ENCODE data around the gene ARMC9. TPM values are rescaled to one million over a fixed set of nuclear protein-coding genes. Genes with fewer than 3 reads are reported as not detected.
A peak's percentile ranks its signal among the peaks of the same experiment; 100 is the strongest.

Gene ARMC9
- total RNA-seq, 1 experiment from 2014 or later: 19.9 TPM

DNA sequence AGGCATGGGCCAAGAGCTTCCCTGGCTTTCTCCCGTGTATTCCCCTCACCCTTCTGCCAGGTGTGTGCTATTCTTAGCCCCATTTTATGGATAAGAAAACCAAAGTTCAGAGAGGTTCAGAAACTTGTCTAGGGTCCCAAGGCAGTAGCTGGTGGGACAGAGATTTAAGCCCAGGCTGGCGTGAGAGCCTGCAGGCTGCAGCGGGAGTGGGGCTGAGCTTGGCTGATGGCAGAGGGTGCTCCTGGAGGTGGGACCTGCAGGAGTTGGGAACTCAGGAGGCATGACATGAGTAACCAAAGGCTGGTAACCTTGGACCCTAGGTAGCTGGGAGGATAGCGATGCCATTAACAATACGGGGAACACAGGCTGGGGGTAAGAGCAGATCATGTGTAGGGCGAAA lies 109.8 kb downstream of the ARMC9 start:
- no peak overlapping the region for H3K27ac ChIP-seq
- no peak overlapping the region for H3K4me3 ChIP-seq
- H3K9me3 ChIP-seq (replicated peaks): no peaks in the 10 kb centered on the region
- no peaks in the 10 kb centered on the region for H3K4me1 ChIP-seq
- H3K27me3 ChIP-seq: no peaks in the 10 kb centered on the region
- no peaks in the 10 kb centered on the region for H3K36me3 ChIP-seq
- no peak for DNase-seq

DNA sequence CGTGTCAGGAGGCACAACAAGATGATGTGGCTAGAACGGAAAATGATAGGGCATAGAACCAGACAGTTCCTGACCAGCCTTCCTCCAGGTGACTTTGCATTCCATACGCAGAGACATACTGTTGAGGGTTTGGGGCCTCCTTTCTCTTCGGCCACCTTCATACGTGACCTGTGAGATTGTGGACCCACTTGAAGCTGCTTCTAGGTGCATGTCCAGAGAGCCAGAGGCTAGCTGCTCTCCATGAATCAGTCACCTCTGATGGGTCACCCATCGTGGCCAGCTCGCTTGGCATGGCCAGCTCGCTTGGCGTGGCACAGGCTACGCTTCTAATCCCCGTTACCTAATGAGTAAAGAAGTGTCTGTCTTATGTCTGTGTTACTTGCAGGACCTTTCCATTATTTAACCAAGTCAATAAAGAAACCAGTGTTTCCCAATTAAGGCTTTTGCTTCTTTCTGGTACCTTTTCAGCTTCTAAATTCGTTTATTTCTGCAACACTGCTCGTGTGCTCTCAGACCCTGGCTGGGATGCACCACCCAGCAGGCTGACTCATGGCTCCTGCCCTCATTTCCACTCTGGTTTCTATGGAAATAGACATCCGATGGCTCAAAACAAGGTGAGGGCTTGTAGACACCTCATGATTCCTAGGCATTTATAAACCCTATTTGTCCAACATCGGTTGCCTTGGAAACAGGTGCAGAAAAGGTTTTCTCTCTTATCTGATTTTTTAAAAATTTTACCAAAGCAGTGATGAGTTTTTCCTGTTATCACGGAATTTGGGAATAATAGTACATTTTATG lies 110.4 kb downstream of the ARMC9 start:
- Histone ChIP-seq H3K9me3 (replicated peaks) (no peaks in the 10 kb centered on the region), H3K27me3 (no peaks in the 10 kb centered on the region), H3K4me1 (no peaks in the 10 kb centered on the region), H3K36me3 (no peaks in the 10 kb centered on the region), H3K4me3 (no peak overlapping the region), H3K27ac (no peak overlapping the region)
- DNase-seq: no peak

DNA sequence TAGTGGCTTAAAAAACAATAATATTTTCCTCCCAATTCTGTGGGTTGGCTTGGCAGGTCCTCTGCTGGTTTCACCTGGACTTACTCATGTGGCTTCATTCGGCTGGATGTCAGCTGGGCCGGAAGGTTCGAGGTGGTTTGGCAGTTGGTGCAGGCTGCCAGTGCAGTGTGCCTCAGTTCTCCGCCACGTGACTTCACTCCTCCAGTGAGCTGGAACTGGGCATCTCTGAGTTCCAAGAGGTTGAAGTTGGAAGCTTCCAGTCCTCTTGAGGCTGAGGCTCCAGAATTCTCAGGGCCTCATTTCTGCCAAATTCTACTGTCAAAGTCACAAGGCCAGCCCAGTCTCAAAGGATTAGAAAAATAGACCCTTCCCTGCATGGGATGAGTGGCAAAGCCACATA lies 113.6 kb downstream of the ARMC9 start:
- 0 out of 2 replicates have a peak, but pooled peaks cover 2% of the 10 kb centered on the region for H3K36me3 ChIP-seq

GRCh38 chr2:231315896-231316295 lies 117.5 kb downstream of the ARMC9 start:
- 0 out of 2 replicates have a peak, but pooled peaks cover 5% of the 10 kb centered on the region for H3K9me3 ChIP-seq (replicated peaks)
- no peak for DNase-seq
- 0 out of 2 replicates have a peak, but pooled peaks cover 2% of the 10 kb centered on the region for H3K36me3 ChIP-seq
- H3K4me1 ChIP-seq: peaks cover 6% of the 10 kb centered on the region
- no peak overlapping the region for H3K27ac ChIP-seq
- no peak overlapping the region for H3K4me3 ChIP-seq
- H3K27me3 ChIP-seq: no peaks in the 10 kb centered on the region

More for the DNA sequence above, 113.6 kb downstream of the ARMC9 start:
- H3K4me3 ChIP-seq: no peak overlapping the region
- 0 out of 2 replicates have a peak, but pooled peaks cover 5% of the 10 kb centered on the region for H3K9me3 ChIP-seq (replicated peaks)
- no peak for DNase-seq
- no peak overlapping the region for H3K27ac ChIP-seq
- H3K4me1 ChIP-seq: no peaks in the 10 kb centered on the region
- no peaks in the 10 kb centered on the region for H3K27me3 ChIP-seq

- H3K27me3 ChIP-seq: no peaks in the 10 kb centered on the region
- 0 out of 2 replicates have a peak, but pooled peaks cover 5% of the 10 kb centered on the region for H3K9me3 ChIP-seq (replicated peaks)
- no peak overlapping the region for H3K27ac ChIP-seq
- H3K4me1 ChIP-seq: peaks cover 6% of the 10 kb centered on the region
- H3K36me3 ChIP-seq: 0 out of 2 replicates have a peak, but pooled peaks cover 2% of the 10 kb centered on the region
- DNase-seq: no peak
- H3K4me3 ChIP-seq: no peak overlapping the region
Measured at GRCh38 chr2:231317579-231317978, 119.1 kb downstream of the ARMC9 start.

DNA sequence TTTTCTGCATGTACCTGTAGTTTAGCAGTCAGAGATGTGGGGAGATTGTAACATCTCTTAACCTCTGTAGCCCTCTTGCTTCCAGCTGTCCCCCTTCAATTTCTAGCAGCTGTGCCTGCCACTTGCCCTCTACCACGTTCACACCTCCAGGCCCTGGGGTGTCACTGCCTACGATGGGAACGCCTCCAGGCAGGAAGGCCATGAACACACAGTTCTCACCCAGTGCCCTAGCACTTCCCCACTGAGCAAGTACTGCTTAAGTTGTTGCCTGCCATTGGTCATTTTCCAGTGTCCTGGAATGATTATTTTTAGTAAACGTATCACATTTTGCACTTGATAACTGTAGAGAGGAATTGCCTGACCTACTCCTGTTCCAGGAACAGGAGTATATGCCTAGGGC lies 120.0 kb downstream of the ARMC9 start:
- no peaks in the 10 kb centered on the region for H3K27me3 ChIP-seq
- DNase-seq: peak; percentile 52 to 63
- 0 out of 2 replicates have a peak, but pooled peaks cover 5% of the 10 kb centered on the region for H3K9me3 ChIP-seq (replicated peaks)
- H3K4me1 ChIP-seq: peaks cover 6% of the 10 kb centered on the region
- no peak overlapping the region for H3K27ac ChIP-seq
- H3K4me3 ChIP-seq: no peak overlapping the region
- H3K36me3 ChIP-seq: 0 out of 2 replicates have a peak, but pooled peaks cover 2% of the 10 kb centered on the region

DNA sequence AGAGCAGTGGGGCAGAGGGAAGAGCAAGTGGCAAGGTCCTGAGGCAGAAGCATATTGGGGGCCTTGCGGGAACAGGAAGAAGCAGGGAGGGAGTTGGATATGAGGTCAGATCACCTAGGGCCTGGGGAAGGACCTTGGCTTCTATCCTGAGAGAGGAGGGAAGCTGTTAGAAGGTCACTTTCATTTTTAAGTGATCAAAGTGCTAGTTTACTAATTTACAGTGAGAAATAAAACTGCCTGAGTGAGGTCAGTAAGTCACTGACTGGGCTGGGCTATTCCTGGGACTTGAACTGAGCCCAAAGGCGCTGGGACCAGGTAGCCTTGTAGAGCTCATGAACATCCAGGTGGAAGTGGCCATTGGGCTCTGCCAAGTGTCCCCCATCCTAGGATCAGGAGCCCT lies 120.5 kb downstream of the ARMC9 start:
- DNase-seq: no peak
- Histone ChIP-seq H3K27me3 (no peaks in the 10 kb centered on the region), H3K9me3 (replicated peaks) (0 out of 2 replicates have a peak, but pooled peaks cover 5% of the 10 kb centered on the region), H3K36me3 (0 out of 2 replicates have a peak, but pooled peaks cover 2% of the 10 kb centered on the region), H3K27ac (no peak overlapping the region), H3K4me3 (no peak overlapping the region), H3K4me1 (peaks cover 6% of the 10 kb centered on the region)

DNA sequence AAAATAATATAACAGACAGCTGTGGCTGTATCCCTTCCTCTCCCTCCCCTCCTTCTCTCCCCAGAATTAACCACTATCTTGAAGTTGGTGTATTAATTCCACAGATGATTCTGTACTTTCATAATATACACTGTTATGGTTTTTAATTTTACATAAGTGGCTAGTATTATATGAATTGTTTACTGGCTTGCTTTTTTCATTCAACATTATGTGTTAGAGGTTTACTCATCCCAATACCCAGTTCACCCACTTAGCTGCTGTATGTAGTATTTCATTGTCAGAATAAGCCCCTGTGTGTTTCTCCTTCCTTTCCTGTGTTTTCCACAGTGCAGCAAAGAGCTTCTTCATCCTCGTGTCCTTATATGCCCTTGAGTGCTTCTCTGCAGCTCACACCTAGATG lies 121.4 kb downstream of the ARMC9 start:
- Histone ChIP-seq H3K9me3 (replicated peaks) (0 out of 2 replicates have a peak, but pooled peaks cover 5% of the 10 kb centered on the region), H3K36me3 (0 out of 2 replicates have a peak, but pooled peaks cover 2% of the 10 kb centered on the region), H3K27me3 (no peaks in the 10 kb centered on the region), H3K27ac (no peak overlapping the region), H3K4me1 (peaks cover 6% of the 10 kb centered on the region), H3K4me3 (no peak overlapping the region)
- no peak for DNase-seq

GRCh38 chr2:231321021-231321420 lies 122.6 kb downstream of the ARMC9 start:
- peaks cover 6% of the 10 kb centered on the region for H3K4me1 ChIP-seq
- no peaks in the 10 kb centered on the region for H3K27me3 ChIP-seq
- H3K9me3 ChIP-seq (replicated peaks): no peaks in the 10 kb centered on the region
- H3K27ac ChIP-seq: no peak overlapping the region
- no peak for DNase-seq
- H3K4me3 ChIP-seq: no peak overlapping the region
- H3K36me3 ChIP-seq: no peaks in the 10 kb centered on the region

GRCh38 chr2:231321556-231322334 lies 123.3 kb downstream of the ARMC9 start:
- Histone ChIP-seq H3K36me3 (no peaks in the 10 kb centered on the region), H3K9me3 (replicated peaks) (no peaks in the 10 kb centered on the region), H3K27me3 (no peaks in the 10 kb centered on the region), H3K4me1 (peaks cover 6% of the 10 kb centered on the region), H3K4me3 (no peak overlapping the region), H3K27ac (no peak overlapping the region)
- no peak for DNase-seq

- no peak overlapping the region for H3K4me3 ChIP-seq
Measured at GRCh38 chr2:231323316-231323715, 124.9 kb downstream of the ARMC9 start.

DNA sequence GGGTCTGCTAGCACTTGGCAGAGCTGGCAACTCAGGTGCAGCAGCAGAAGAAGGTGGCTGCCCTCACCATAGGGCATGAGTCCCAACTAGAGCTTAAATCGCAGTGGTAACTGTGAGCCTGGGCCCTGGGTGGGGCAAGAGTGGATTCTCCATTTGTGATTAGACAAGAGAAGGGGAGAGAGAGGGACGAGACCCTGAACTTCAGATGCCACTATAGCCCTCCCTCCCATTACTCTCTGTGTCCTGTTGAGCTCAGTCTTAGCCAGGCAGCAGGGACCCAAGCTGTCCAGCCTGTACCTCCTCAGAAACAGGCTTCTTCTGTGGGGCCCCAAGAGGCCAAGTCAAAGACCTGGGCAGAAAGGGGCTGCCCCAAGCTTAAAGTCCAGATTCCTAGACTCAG lies 127.4 kb downstream of the ARMC9 start:
- Histone ChIP-seq H3K4me3 (no peak overlapping the region), H3K27ac (no peak overlapping the region), H3K4me1 (no peaks in the 10 kb centered on the region), H3K36me3 (no peaks in the 10 kb centered on the region), H3K27me3 (no peaks in the 10 kb centered on the region), H3K9me3 (replicated peaks) (no peaks in the 10 kb centered on the region)
- DNase-seq: no peak

More at GRCh38 chr2:231323316-231323715, 124.9 kb downstream of the ARMC9 start:
- no peak for DNase-seq
- Histone ChIP-seq H3K27ac (no peak overlapping the region), H3K4me1 (peaks cover 5% of the 10 kb centered on the region), H3K36me3 (no peaks in the 10 kb centered on the region), H3K27me3 (no peaks in the 10 kb centered on the region), H3K9me3 (replicated peaks) (no peaks in the 10 kb centered on the region)

GRCh38 chr2:231326404-231326803 lies 128.0 kb downstream of the ARMC9 start:
- no peak overlapping the region for H3K4me3 ChIP-seq
- H3K9me3 ChIP-seq (replicated peaks): no peaks in the 10 kb centered on the region
- H3K27me3 ChIP-seq: no peaks in the 10 kb centered on the region
- H3K36me3 ChIP-seq: no peaks in the 10 kb centered on the region
- H3K4me1 ChIP-seq: no peaks in the 10 kb centered on the region
- no peak overlapping the region for H3K27ac ChIP-seq
- no peak for DNase-seq

DNA sequence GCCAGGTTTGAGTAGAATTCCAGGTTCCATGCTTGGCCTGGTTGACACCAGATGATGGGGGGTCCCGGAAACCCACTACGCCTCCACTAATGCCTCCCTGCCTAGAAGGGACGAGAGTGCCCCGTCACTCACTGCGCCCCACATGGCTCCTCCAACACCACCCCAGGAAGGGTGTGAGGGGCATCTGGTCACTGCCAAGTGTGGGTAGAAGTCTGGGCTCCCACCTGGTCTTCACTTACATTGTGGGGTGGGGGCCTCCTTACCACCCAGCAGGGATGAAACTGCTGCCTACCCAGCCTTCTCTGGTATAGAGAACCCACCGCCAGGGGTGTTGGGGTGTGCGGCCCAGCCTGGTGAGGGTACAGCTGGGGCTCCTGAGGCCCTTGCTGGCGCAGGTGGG lies 131.9 kb downstream of the ARMC9 start:
- no peak overlapping the region for H3K4me3 ChIP-seq
- DNase-seq: no peak
- H3K9me3 ChIP-seq (replicated peaks): no peaks in the 10 kb centered on the region
- H3K4me1 ChIP-seq: peaks cover 9% of the 10 kb centered on the region
- no peaks in the 10 kb centered on the region for H3K27me3 ChIP-seq
- H3K27ac ChIP-seq: no peak overlapping the region
- no peaks in the 10 kb centered on the region for H3K36me3 ChIP-seq

DNA sequence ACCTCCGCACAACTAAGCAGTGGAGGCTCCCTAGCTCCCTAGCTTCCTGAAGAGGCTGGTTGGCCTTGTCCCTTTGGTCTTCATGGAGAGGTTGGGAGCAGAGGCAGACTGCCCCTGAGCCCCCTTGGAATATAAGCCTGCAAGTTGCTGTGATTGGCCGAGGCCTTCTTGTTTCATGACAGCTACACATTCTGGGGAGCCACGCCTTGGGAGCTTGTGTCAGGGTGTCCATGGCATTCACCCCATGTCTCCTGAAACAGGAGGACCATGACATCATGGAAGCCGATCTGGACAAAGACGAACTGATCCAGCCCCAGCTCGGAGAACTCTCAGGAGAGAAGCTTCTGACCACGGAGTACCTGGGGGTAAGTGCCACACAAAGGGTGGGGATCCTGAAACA lies 133.1 kb downstream of the ARMC9 start:
- no peak overlapping the region for H3K4me3 ChIP-seq
- no peaks in the 10 kb centered on the region for H3K36me3 ChIP-seq
- H3K4me1 ChIP-seq: peaks cover 11% of the 10 kb centered on the region
- no peaks in the 10 kb centered on the region for H3K9me3 ChIP-seq (replicated peaks)
- no peak overlapping the region for H3K27ac ChIP-seq
- H3K27me3 ChIP-seq: no peaks in the 10 kb centered on the region
- no peak for DNase-seq

Data from SJCRH30 (cell line).